Testis (tissue), 2 donors: ENCODE data around the gene TOM1L2.

ENCODE experiments used
- POLR2A ChIP-seq: fragments of 450-650 bp; IDR thresholded peaks from one replicate; pipeline ENCODE4 v1.6.1; 2017; ENCODE audit warnings: antibody characterized with exemption, mild to moderate bottlenecking, moderate library complexity
- TF ChIP-seq, protein P1 (sequence below), 3 experiments: fragments of 450-650 bp in 2 of 3; fragments of 200-600 bp in 1 of 3; sonication (generic) in 1 of 3; IDR thresholded peaks; one replicate each; pipeline ENCODE4 v1.5.1; 2016 to 2019; ENCODE audit warnings: antibody characterized with exemption in 3 of 3, mild to moderate bottlenecking in 2 of 3, moderate library complexity in 1 of 3

GRCh38 chr17:17815436-17816200 lies 156.6 kb downstream of the TOM1L2 start:
- no peak for TF ChIP-seq POLR2A
- TF ChIP-seq, protein P1, sequence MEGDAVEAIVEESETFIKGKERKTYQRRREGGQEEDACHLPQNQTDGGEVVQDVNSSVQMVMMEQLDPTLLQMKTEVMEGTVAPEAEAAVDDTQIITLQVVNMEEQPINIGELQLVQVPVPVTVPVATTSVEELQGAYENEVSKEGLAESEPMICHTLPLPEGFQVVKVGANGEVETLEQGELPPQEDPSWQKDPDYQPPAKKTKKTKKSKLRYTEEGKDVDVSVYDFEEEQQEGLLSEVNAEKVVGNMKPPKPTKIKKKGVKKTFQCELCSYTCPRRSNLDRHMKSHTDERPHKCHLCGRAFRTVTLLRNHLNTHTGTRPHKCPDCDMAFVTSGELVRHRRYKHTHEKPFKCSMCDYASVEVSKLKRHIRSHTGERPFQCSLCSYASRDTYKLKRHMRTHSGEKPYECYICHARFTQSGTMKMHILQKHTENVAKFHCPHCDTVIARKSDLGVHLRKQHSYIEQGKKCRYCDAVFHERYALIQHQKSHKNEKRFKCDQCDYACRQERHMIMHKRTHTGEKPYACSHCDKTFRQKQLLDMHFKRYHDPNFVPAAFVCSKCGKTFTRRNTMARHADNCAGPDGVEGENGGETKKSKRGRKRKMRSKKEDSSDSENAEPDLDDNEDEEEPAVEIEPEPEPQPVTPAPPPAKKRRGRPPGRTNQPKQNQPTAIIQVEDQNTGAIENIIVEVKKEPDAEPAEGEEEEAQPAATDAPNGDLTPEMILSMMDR (IDR thresholded peaks at IDR 0.05) = no peak
